Neural progenitor cell (in vitro differentiated cells): ENCODE data around the gene ZBTB5. TPM values are rescaled to one million over a fixed set of nuclear protein-coding genes. Genes with fewer than 3 reads are reported as not detected.
A peak's percentile ranks its signal among the peaks of the same experiment; 100 is the strongest.
"Not testable (repeated sequence)": the region's sequence is repeated elsewhere in the genome, so short reads cannot be mapped to it uniquely, and the experiment has no call there.

Source experiments
- DNase-seq: peaks from one replicate; pipeline ENCODE4 v3.0.0-alpha.2; 2016; ENCODE audit warnings: low spot score
- H2AFZ ChIP-seq: fragments of 200-600 bp; sonication (generic); replicated peaks from 2 replicates; pipeline ENCODE4 v1.6.1; 2016; ENCODE audit warnings: antibody characterized with exemption
- H3F3A ChIP-seq: fragments of 200-600 bp; sonication (generic); 2 replicates; pipeline ENCODE4 v1.6.1; 2016; ENCODE audit warnings: antibody characterized with exemption, low read depth
- H3K27ac ChIP-seq: fragments of 200-600 bp; sonication (generic); 2 replicates; pipeline ENCODE4 v1.5.1; 2016; ENCODE audit warnings: mild to moderate bottlenecking
- H3K27me3 ChIP-seq: fragments of 200-600 bp; sonication (generic); 2 replicates; pipeline ENCODE4 v1.6.1; 2016; ENCODE audit warnings: mild to moderate bottlenecking, moderate library complexity
- H3K36me3 ChIP-seq: fragments of 200-600 bp; sonication (generic); 2 replicates; pipeline ENCODE4 v1.5.1; 2016
- H3K4me1 ChIP-seq: fragments of 200-600 bp; sonication (generic); 2 replicates; pipeline ENCODE4 v1.6.1; 2016; ENCODE audit warnings: mixed run types
- H3K4me2 ChIP-seq: fragments of 200-600 bp; sonication (generic); 2 replicates; pipeline ENCODE4 v1.6.1; 2016
- H3K4me3 ChIP-seq: fragments of 200-600 bp; sonication (generic); 2 replicates; pipeline ENCODE4 v1.5.1; 2016
- H3K79me2 ChIP-seq: fragments of 200-600 bp; sonication (generic); 2 replicates; pipeline ENCODE4 v1.6.1; 2016; ENCODE audit warnings: low read depth
- H3K9ac ChIP-seq: fragments of 200-600 bp; sonication (generic); 2 replicates; pipeline ENCODE4 v1.6.1; 2016
- H3K9me3 ChIP-seq: fragments of 200-600 bp; sonication (generic); 2 replicates; pipeline ENCODE4 v1.5.1; 2016; ENCODE audit warnings: low read depth
- H4K20me1 ChIP-seq: fragments of 200-600 bp; sonication (generic); 2 replicates; pipeline ENCODE4 v1.6.1; 2016; ENCODE audit warnings: low read depth
- H3K27ac Mint-ChIP-seq: 3 replicates; pipeline ENCODE4 v1.8.0; 2021; ENCODE audit warnings: mixed read lengths
- H3K27me3 Mint-ChIP-seq: 2 replicates; pipeline ENCODE4 v1.8.0; 2022; ENCODE audit warnings: low read depth, mild to moderate bottlenecking, inconsistent platforms, moderate library complexity, mixed read lengths; ENCODE audit not compliant: insufficient read depth
- H3K36me3 Mint-ChIP-seq: 3 replicates; pipeline ENCODE4 v1.8.0; 2021; ENCODE audit warnings: mixed read lengths
- H3K4me1 Mint-ChIP-seq: 3 replicates; pipeline ENCODE4 v1.8.0; 2021; ENCODE audit warnings: mixed read lengths
- H3K4me3 Mint-ChIP-seq: 3 replicates; pipeline ENCODE4 v1.8.0; 2021; ENCODE audit warnings: mild to moderate bottlenecking, moderate library complexity, mixed read lengths
- H3K9me3 Mint-ChIP-seq: 3 replicates; pipeline ENCODE4 v1.8.0; 2020; ENCODE audit warnings: mixed read lengths
- CTCF ChIP-seq: fragments of 200-600 bp; sonication (generic); IDR thresholded peaks from 2 replicates; pipeline ENCODE4 v1.5.1; 2017; ENCODE audit warnings: antibody characterized with exemption, mild to moderate bottlenecking
- EZH2 ChIP-seq: fragments of 200-600 bp; sonication (generic); IDR thresholded peaks from 2 replicates; pipeline ENCODE4 v1.6.1; 2017; ENCODE audit warnings: antibody characterized with exemption, mild to moderate bottlenecking, moderate library complexity
- EZH2phosphoT487 ChIP-seq: fragments of 200-600 bp; sonication (generic); IDR thresholded peaks from 2 replicates; pipeline ENCODE4 v1.6.1; 2017; ENCODE audit warnings: antibody characterized with exemption
- total RNA-seq: library from RNA; depleted of rRNA; stranded (reverse); fragments of >200 nt; gene quantifications from 2 replicates; pipeline ENCODE4 v1.2.3, GENCODE V29; 2015; ENCODE audit warnings: low replicate concordance

ZBTB5 gene
- total RNA-seq, 1 donor from 2014 or later: 24.1 TPM

- H3K27me3 ChIP-seq: no peaks in the 10 kb centered on the region
- Mint-ChIP-seq H3K27me3 (no peaks in the 10 kb centered on the region), H3K36me3 (peaks cover 22% of the 10 kb centered on the region), H3K27ac (no peak overlapping the region), H3K9me3 (no peaks in the 10 kb centered on the region), H3K4me1 (peaks cover 8% of the 10 kb centered on the region), H3K4me3 (no peak overlapping the region)
- H3K4me2 ChIP-seq: no peak overlapping the region
- no peak overlapping the region for H3K27ac ChIP-seq
- TF ChIP-seq EZH2phosphoT487 (no peak), EZH2 (no peak), CTCF (peak; percentile 28)
- H3K9ac ChIP-seq: no peak overlapping the region
- no peak overlapping the region for H3K4me3 ChIP-seq
- H3K79me2 ChIP-seq: no peaks in the 10 kb centered on the region
- no peaks in the 10 kb centered on the region for H3F3A ChIP-seq
- no peaks in the 10 kb centered on the region for H3K4me1 ChIP-seq
- no peaks in the 10 kb centered on the region for H3K36me3 ChIP-seq
- no peak overlapping the region for H2AFZ ChIP-seq
- peak; percentile 28 for DNase-seq
- H4K20me1 ChIP-seq: no peaks in the 10 kb centered on the region
- no peaks in the 10 kb centered on the region for H3K9me3 ChIP-seq
Observed at GRCh38 chr9:37511016-37512010, 46.1 kb upstream of the ZBTB5 start.

GRCh38 chr9:37510053-37510452 lies 44.8 kb upstream of the ZBTB5 start:
- H3K4me3 Mint-ChIP-seq, H3K79me2 ChIP-seq, DNase-seq, H4K20me1 ChIP-seq, H3K27ac ChIP-seq, H3K4me1 ChIP-seq, H3K36me3 ChIP-seq, H3K9me3 ChIP-seq, H3K27me3 Mint-ChIP-seq, H3F3A ChIP-seq, H3K27ac Mint-ChIP-seq, H3K27me3 ChIP-seq, H3K9me3 Mint-ChIP-seq, H3K4me3 ChIP-seq, H3K9ac ChIP-seq, H3K4me1 Mint-ChIP-seq, H2AFZ ChIP-seq, H3K4me2 ChIP-seq: not testable (repeated sequence)
- peaks cover 21% of the 10 kb centered on the region for H3K36me3 Mint-ChIP-seq

GRCh38 chr9:37509536-37509935 lies 44.3 kb upstream of the ZBTB5 start:
- Mint-ChIP-seq H3K27ac (no peak overlapping the region), H3K36me3 (peaks cover 18% of the 10 kb centered on the region), H3K9me3 (no peaks in the 10 kb centered on the region), H3K4me1 (peaks cover 8% of the 10 kb centered on the region), H3K27me3 (no peaks in the 10 kb centered on the region), H3K4me3 (no peak overlapping the region)
- H3K4me2 ChIP-seq: no peak overlapping the region
- no peaks in the 10 kb centered on the region for H3K9me3 ChIP-seq
- TF ChIP-seq EZH2 (no peak), CTCF (no peak), EZH2phosphoT487 (no peak)
- H2AFZ ChIP-seq: no peak overlapping the region
- no peak for DNase-seq
- H3K27me3 ChIP-seq: no peaks in the 10 kb centered on the region
- no peak overlapping the region for H3K4me3 ChIP-seq
- no peaks in the 10 kb centered on the region for H3F3A ChIP-seq
- H3K4me1 ChIP-seq: no peaks in the 10 kb centered on the region
- no peaks in the 10 kb centered on the region for H3K79me2 ChIP-seq
- no peak overlapping the region for H3K9ac ChIP-seq
- no peaks in the 10 kb centered on the region for H4K20me1 ChIP-seq
- H3K36me3 ChIP-seq: no peaks in the 10 kb centered on the region
- H3K27ac ChIP-seq: no peak overlapping the region

GRCh38 chr9:37508834-37509206 lies 43.6 kb upstream of the ZBTB5 start:
- Histone ChIP-seq H3K9me3 (no peaks in the 10 kb centered on the region), H3K4me2 (no peak overlapping the region), H4K20me1 (no peaks in the 10 kb centered on the region), H2AFZ (no peak overlapping the region), H3F3A (no peaks in the 10 kb centered on the region), H3K4me3 (no peak overlapping the region), H3K27me3 (no peaks in the 10 kb centered on the region), H3K4me1 (no peaks in the 10 kb centered on the region), H3K27ac (no peak overlapping the region), H3K36me3 (no peaks in the 10 kb centered on the region), H3K79me2 (no peaks in the 10 kb centered on the region), H3K9ac (no peak overlapping the region)
- no peaks in the 10 kb centered on the region for H3K27me3 Mint-ChIP-seq
- H3K36me3 Mint-ChIP-seq: peaks cover 18% of the 10 kb centered on the region
- DNase-seq: no peak
- no peak for TF ChIP-seq CTCF
- TF ChIP-seq EZH2phosphoT487: no peak
- H3K4me1 Mint-ChIP-seq: peaks cover 8% of the 10 kb centered on the region
- H3K9me3 Mint-ChIP-seq: no peaks in the 10 kb centered on the region
- no peak overlapping the region for H3K4me3 Mint-ChIP-seq
- no peak overlapping the region for H3K27ac Mint-ChIP-seq
